OCI-LY1 (cell line): ENCODE results near the gene EXOSC1.

Experiments
- CTCF ChIP-seq: fragments of 200-600 bp; sonication (generic), shearing (Covaris generic); IDR thresholded peaks from 2 replicates; pipeline ENCODE4 v1.5.1; 2017; ENCODE audit warnings: mild to moderate bottlenecking, antibody characterized with exemption, low read length, moderate library complexity, mixed read lengths
- EZH2 ChIP-seq: fragments of 200-600 bp; sonication (generic), shearing (Covaris generic); IDR thresholded peaks from 2 replicates; pipeline ENCODE4 v1.8.0; 2017; ENCODE audit warnings: borderline replicate concordance, mixed run types, mild to moderate bottlenecking, antibody characterized with exemption, low read length, moderate library complexity, mixed read lengths

- TF ChIP-seq CTCF (no peak), EZH2 (no peak)
These were observed 18.1 kb downstream of the EXOSC1 start for GRCh38 chr10:97427571-97428179.
